Testis (tissue), 2 donors: ENCODE measurements around the gene TBC1D1.

Experiments
- POLR2A ChIP-seq: fragments of 450-650 bp; IDR thresholded peaks from one replicate; pipeline ENCODE4 v1.6.1; 2017; ENCODE audit warnings: antibody characterized with exemption, mild to moderate bottlenecking, moderate library complexity
- TF ChIP-seq, protein P1 (sequence below), 3 experiments: fragments of 450-650 bp in 2 of 3; fragments of 200-600 bp in 1 of 3; sonication (generic) in 1 of 3; IDR thresholded peaks; one replicate each; pipeline ENCODE4 v1.5.1; 2016 to 2019; ENCODE audit warnings: antibody characterized with exemption in 3 of 3, mild to moderate bottlenecking in 2 of 3, moderate library complexity in 1 of 3

DNA sequence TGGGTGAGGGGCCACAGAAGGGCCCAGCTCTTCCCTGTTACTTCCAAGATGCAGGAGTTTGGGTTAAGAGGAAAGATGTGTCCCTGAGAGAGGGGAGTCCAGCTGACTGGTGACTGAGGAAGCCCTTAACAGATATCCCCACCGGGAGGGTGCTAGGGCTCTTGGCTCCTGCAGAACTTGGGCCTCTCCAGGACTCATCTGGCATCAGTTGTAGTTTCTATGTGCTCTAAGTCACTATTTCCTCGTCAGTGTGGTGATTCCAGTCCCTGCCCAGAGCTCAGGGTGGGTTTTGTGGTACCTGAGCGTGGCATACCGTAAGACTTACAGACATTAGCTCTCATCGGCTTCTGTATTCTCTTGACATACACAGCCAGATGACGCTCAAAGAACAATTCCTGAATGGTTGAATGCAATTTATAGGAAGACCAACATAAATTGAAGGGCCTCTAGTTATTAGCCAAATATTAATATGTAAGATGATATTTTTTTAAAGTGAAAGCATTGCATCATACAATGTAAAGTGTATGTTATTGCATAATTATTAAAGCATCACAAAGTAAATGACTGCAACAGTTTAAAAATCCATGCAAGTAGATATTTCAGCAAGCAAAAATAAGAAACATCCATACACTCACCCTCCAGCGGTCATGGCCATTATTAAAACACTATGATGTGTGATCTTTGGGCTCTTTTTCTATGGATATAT lies 264.9 kb downstream of the TBC1D1 start:
- TF ChIP-seq, protein P1, sequence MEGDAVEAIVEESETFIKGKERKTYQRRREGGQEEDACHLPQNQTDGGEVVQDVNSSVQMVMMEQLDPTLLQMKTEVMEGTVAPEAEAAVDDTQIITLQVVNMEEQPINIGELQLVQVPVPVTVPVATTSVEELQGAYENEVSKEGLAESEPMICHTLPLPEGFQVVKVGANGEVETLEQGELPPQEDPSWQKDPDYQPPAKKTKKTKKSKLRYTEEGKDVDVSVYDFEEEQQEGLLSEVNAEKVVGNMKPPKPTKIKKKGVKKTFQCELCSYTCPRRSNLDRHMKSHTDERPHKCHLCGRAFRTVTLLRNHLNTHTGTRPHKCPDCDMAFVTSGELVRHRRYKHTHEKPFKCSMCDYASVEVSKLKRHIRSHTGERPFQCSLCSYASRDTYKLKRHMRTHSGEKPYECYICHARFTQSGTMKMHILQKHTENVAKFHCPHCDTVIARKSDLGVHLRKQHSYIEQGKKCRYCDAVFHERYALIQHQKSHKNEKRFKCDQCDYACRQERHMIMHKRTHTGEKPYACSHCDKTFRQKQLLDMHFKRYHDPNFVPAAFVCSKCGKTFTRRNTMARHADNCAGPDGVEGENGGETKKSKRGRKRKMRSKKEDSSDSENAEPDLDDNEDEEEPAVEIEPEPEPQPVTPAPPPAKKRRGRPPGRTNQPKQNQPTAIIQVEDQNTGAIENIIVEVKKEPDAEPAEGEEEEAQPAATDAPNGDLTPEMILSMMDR (IDR thresholded peaks at IDR 0.05), result no peak
- TF ChIP-seq POLR2A, result no peak
